Mesothelial cell of epicardium (in vitro differentiated cells): ENCODE measurements around the gene SPEN. TPM values are rescaled to one million over a fixed set of nuclear protein-coding genes. Genes with fewer than 3 reads are reported as not detected.
A peak's percentile ranks its signal among the peaks of the same experiment; 100 is the strongest.
"Not testable (repeated sequence)": the region's sequence is repeated elsewhere in the genome, so short reads cannot be mapped to it uniquely, and the experiment has no call there.

Source experiments
- DNase-seq, 2 experiments: peaks; one replicate each; pipeline ENCODE4 v3.0.0; 2021; ENCODE audit warnings: low spot score in 2 of 2; ENCODE audit not compliant: unreplicated experiment in 2 of 2
- H3K27ac Mint-ChIP-seq: 2 replicates; pipeline ENCODE4 v1.8.0; 2021; ENCODE audit warnings: mixed read lengths
- H3K27me3 Mint-ChIP-seq: 2 replicates; pipeline ENCODE4 v1.8.0; 2021; ENCODE audit warnings: low read depth, mixed read lengths
- H3K36me3 Mint-ChIP-seq: 2 replicates; pipeline ENCODE4 v1.8.0; 2021; ENCODE audit warnings: mixed read lengths
- H3K4me1 Mint-ChIP-seq: 2 replicates; pipeline ENCODE4 v1.8.0; 2021; ENCODE audit warnings: mixed read lengths
- H3K4me3 Mint-ChIP-seq: 2 replicates; pipeline ENCODE4 v1.8.0; 2021; ENCODE audit warnings: mild to moderate bottlenecking, moderate library complexity, mixed read lengths
- H3K9me3 Mint-ChIP-seq: 2 replicates; pipeline ENCODE4 v1.8.0; 2021; ENCODE audit warnings: mixed read lengths
- total RNA-seq: library from RNA; stranded (reverse); gene quantifications from 3 replicates; pipeline ENCODE4 v1.2.1, GENCODE V29; 2021
- TF ChIP-seq, protein P1 (sequence below): fragments of 200-600 bp; sonication (generic); IDR thresholded peaks from one replicate; pipeline ENCODE4 v1.5.0; 2021; ENCODE audit warnings: antibody characterized with exemption; ENCODE audit not compliant: unreplicated experiment

Gene SPEN
- total RNA-seq, 1 donor from 2014 or later: 88.0 TPM

DNA sequence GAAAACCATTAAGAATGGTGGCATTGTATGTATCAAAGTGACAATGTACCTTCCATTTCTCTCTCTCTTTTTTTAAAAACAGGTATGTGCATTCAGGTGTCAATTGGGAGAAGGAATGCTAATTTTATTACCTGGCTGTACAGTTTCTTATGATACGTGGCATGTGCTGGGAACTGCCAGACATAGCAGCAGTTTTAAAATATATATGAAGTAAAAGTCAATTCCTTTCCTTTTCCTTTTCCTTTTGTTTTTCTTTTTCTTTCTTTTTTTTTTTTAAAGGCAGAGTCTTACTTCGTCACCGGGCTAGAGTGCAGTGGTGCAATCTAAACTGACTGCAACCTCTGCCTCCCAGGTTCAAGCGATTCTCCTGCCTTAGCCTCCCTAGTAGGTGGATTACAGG lies 37.0 kb downstream of the SPEN start:
- Mint-ChIP-seq H3K4me1 (peaks cover 29% of the 10 kb centered on the region), H3K36me3 (no peaks in the 10 kb centered on the region)

DNA sequence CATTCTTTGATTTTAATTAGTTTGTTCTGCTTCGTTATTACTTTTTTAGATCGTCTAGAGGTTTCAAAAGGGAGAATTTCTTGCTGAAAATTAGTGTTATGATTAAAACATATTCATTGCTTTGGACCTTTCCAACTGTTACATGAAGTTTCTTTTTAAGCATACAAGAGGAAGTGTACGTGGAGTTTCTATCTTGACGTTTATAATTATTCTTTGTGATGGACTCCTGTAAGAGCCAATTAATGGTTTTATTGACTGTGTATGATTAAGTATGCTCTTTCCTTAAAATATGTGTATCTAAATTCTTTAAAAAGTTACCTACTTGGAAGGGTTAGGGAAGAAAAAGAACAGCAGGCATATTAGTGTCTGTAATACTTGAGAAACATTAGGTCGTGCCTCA lies 37.8 kb downstream of the SPEN start:
- DNase-seq: no peak
- H3K9me3 Mint-ChIP-seq: no peaks in the 10 kb centered on the region

More for the DNA sequence above, 37.0 kb downstream of the SPEN start:
- Mint-ChIP-seq H3K27ac (peak overlapping the region; percentile 99), H3K27me3 (no peaks in the 10 kb centered on the region), H3K4me3 (no peak overlapping the region), H3K9me3 (no peaks in the 10 kb centered on the region)
- TF ChIP-seq, protein P1, sequence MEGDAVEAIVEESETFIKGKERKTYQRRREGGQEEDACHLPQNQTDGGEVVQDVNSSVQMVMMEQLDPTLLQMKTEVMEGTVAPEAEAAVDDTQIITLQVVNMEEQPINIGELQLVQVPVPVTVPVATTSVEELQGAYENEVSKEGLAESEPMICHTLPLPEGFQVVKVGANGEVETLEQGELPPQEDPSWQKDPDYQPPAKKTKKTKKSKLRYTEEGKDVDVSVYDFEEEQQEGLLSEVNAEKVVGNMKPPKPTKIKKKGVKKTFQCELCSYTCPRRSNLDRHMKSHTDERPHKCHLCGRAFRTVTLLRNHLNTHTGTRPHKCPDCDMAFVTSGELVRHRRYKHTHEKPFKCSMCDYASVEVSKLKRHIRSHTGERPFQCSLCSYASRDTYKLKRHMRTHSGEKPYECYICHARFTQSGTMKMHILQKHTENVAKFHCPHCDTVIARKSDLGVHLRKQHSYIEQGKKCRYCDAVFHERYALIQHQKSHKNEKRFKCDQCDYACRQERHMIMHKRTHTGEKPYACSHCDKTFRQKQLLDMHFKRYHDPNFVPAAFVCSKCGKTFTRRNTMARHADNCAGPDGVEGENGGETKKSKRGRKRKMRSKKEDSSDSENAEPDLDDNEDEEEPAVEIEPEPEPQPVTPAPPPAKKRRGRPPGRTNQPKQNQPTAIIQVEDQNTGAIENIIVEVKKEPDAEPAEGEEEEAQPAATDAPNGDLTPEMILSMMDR: no peak
- DNase-seq: no peak

DNA sequence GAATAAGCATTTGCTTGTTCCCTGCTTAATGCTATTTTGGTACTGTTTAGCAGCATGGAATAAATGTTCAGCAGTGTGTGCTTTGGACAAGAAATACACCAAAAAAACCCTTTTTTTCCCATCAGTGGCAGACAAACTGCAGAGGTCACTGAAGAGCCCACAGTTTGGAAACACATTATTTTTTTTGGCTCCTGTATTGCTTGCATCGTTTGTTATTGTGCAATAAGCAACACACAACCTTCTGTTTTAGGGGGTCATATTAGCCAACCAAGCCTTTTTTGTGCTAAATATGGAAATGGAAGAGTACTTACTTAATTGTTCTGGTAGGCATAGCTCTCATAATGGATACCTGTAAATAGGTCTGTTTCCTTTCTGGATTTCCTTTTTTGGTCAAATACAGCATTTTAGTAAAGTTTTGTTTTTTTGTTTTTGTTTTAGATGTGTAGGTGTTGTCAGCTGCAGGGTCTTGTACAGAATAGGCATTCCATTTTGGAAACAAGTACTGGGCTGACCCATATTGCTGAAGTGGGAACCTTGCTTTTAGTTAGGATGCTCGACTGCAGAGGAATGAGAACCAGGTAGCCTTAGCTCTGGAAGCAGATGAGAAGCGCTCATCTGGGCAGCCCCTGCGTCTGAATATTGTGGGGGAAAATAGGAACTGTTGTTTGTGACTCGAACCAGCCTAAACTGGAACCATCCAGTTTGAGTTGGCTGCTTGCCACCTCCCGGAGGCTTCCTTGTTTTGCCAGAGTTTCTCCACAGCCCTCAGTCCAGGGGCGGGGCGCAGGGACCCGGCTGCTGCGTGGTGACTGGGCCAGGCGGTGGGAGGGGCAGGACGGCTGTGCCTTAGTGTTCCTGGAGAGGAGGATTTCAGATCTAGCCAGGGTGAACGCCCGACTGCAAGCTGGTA lies 38.4 kb downstream of the SPEN start:
- DNase-seq: peak; percentile 90 to 96
- TF ChIP-seq, protein P1: no peak
- Mint-ChIP-seq H3K9me3 (no peaks in the 10 kb centered on the region), H3K4me3 (peak overlapping the region; percentile 68), H3K4me1 (peaks cover 29% of the 10 kb centered on the region), H3K27me3 (no peaks in the 10 kb centered on the region), H3K36me3 (peaks cover 7% of the 10 kb centered on the region), H3K27ac (peak overlapping the region; percentile 99)

More for the DNA sequence above, 37.8 kb downstream of the SPEN start:
- peaks cover 29% of the 10 kb centered on the region for H3K4me1 Mint-ChIP-seq
- no peaks in the 10 kb centered on the region for H3K27me3 Mint-ChIP-seq
- peaks cover 3% of the 10 kb centered on the region for H3K36me3 Mint-ChIP-seq
- H3K27ac Mint-ChIP-seq: peak overlapping the region; percentile 99
- TF ChIP-seq, protein P1: no peak
- peak overlapping the region; percentile 68 for H3K4me3 Mint-ChIP-seq

DNA sequence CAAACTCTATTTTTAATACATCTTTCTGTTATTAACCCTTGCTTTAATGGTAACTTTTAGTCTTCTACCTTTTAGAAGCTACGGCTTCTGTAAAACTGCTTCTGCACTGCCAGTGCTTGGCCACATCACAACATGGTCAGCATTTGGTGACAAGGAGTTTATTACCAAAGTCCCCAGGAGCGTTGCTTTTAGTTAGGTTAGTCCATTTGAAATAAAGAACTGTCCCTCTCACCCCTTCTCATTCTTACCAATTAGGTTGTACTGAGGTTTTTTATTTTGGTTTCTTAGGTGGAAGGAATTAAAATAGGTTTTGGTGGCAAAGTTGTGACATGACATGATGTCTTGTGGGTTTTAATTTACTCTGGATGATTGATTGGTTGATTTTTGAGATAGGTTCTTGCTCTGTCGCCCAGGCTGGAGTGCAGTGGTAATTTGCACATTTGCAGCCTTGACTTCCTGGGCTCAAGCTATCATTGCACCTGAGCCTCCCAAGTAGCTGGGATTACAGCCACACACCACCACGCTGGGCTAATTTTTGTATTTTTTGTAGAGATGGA lies 39.2 kb downstream of the SPEN start:
- Mint-ChIP-seq H3K9me3 (no peaks in the 10 kb centered on the region), H3K4me3 (peak overlapping the region; percentile 68), H3K27ac (peak overlapping the region; percentile 99), H3K36me3 (peaks cover 7% of the 10 kb centered on the region), H3K4me1 (peaks cover 29% of the 10 kb centered on the region), H3K27me3 (no peaks in the 10 kb centered on the region)
- DNase-seq: no peak
- TF ChIP-seq, protein P1: no peak

DNA sequence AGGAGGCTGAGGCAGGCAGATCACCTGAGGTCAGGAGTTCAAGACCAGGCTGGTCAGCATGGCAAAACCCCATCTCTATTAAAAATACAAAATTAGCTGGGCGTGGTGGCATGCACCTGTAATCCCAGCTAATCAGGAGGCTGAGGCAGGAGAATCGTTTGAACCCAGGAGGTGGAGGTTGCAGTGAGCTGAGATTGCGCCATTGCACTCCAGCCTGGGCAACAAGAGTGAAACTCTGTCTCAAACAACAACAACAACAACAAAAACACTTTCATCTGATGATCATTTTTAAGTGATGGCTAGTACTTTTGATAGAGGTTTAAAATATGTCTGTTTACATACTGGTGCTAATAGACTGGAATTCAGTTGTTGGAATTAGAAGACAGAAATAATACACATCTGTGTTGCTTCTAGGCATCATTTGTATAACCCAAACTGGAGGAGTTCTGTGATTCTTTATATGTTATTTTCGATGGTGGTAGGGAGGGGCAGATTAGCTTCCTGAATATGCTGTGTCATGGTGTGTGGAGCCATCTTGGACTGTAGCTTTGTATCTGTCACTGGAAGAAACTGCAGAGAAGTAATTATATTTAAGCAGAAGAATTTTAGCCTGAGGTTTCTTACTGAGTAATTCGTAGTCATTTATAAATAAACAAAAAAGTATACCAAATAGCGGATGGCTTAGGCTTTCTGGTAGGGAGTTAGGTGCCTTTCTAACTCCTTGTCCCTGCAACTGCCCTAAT lies 45.5 kb downstream of the SPEN start:
- H3K4me3 Mint-ChIP-seq, H3K27me3 Mint-ChIP-seq, DNase-seq, H3K9me3 Mint-ChIP-seq: not testable (repeated sequence)
- peaks cover 11% of the 10 kb centered on the region for H3K36me3 Mint-ChIP-seq
- peaks cover 15% of the 10 kb centered on the region for H3K4me1 Mint-ChIP-seq
- H3K27ac Mint-ChIP-seq: peak overlapping the region; percentile 90

DNA sequence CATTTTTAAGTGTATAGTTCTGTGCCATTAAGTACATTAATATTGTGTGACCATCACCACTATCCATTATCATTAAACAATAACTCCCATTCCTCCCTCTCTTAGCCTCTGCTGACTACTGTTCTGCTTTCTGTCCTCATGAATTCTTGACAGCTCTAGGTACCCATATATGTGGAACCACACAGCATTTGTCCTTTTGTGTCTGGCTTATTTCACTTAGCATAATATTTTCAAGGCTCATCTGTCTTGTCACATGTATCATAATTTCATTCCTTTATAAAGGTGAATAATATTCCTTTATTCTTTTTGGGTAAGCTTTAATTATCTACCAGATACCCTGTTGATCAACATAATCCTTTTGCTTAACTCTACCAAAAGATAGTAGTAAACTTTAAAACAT lies 47.7 kb downstream of the SPEN start:
- H3K27me3 Mint-ChIP-seq: no peaks in the 10 kb centered on the region
- TF ChIP-seq, protein P1: no peak
- H3K4me3 Mint-ChIP-seq: no peak overlapping the region
- peaks cover 15% of the 10 kb centered on the region for H3K4me1 Mint-ChIP-seq
- DNase-seq: no peak
- H3K36me3 Mint-ChIP-seq: peaks cover 13% of the 10 kb centered on the region
- H3K27ac Mint-ChIP-seq: peak overlapping the region; percentile 54
- no peaks in the 10 kb centered on the region for H3K9me3 Mint-ChIP-seq

DNA sequence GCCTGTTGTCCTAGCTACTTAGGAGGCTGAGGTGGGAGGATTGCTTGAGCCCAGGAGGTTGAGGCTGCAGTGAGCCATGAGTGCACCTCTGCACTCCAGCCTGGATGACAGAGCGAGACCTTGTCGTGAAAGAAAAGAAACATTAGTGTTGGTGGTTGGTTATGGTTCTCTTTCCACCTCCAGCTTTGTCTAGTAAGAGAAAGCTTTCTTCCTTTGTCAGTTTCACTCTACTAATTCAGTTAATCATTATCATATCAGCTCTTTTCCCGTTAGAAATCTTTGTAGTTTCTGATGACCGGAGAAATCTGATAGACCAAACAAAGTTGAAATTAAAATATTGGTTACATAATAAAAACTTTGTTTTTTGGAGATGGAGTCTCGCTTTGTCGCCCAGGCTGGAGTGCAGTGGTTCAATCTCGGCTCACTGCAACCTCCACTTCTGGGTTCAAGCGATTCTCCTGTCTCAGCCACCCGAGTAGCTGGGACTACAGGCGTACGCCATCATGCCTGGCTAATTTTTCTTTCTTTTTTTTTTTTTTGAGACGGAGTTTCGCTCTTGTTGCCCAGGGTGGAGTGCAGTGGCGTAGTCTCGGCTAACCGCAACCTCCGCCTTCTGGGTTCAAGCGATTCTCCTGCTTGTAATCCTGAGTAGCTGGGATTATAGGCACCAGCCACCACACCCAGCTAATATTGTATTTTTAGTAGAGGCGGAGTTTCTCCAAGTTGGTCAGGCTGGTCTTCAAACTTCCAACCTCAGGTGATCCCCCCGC lies 49.5 kb downstream of the SPEN start:
- not testable (repeated sequence) for DNase-seq, H3K4me3 Mint-ChIP-seq, H3K9me3 Mint-ChIP-seq, H3K27me3 Mint-ChIP-seq, H3K36me3 Mint-ChIP-seq, H3K27ac Mint-ChIP-seq
- H3K4me1 Mint-ChIP-seq: peaks cover 17% of the 10 kb centered on the region
